ENCODE measurements around the gene LIPG. TPM values are rescaled to one million over a fixed set of nuclear protein-coding genes. Genes with fewer than 3 reads are reported as not detected.

Gene LIPG
- total RNA-seq, 2 donors from 2014 or later, result 2.8 to 30.5 TPM

DNA sequence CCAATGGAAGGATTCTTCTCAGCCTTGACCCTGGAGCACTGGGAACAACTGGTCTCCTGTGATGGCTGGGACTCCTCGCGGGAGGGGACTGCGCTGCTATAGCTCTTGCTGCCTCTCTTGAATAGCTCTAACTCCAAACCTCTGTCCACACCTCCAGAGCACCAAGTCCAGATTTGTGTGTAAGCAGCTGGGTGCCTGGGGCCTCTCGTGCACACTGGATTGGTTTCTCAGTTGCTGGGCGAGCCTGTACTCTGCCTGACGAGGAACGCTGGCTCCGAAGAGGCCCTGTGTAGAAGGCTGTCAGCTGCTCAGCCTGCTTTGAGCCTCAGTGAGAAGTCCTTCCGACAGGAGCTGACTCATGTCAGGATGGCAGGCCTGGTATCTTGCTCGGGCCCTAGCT lies 28.8 kb downstream of the LIPG start:
- TF ChIP-seq, protein P1, sequence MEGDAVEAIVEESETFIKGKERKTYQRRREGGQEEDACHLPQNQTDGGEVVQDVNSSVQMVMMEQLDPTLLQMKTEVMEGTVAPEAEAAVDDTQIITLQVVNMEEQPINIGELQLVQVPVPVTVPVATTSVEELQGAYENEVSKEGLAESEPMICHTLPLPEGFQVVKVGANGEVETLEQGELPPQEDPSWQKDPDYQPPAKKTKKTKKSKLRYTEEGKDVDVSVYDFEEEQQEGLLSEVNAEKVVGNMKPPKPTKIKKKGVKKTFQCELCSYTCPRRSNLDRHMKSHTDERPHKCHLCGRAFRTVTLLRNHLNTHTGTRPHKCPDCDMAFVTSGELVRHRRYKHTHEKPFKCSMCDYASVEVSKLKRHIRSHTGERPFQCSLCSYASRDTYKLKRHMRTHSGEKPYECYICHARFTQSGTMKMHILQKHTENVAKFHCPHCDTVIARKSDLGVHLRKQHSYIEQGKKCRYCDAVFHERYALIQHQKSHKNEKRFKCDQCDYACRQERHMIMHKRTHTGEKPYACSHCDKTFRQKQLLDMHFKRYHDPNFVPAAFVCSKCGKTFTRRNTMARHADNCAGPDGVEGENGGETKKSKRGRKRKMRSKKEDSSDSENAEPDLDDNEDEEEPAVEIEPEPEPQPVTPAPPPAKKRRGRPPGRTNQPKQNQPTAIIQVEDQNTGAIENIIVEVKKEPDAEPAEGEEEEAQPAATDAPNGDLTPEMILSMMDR (IDR thresholded peaks at IDR 0.05), result no peak
- Histone ChIP-seq H3K27ac (no peak overlapping the region), H3K4me1 (ENCODE audit: control insufficient read depth in 1 of 2, low read depth in 2 of 2) (no peaks in the 10 kb centered on the region), H3K4me3 (no peak overlapping the region), H3K27me3 (replicated peaks; ENCODE audit: insufficient read depth) (no peaks in the 10 kb centered on the region), H3K36me3 (no peaks in the 10 kb centered on the region), H3K9me3 (no peaks in the 10 kb centered on the region)
- DNase-seq (ENCODE audit: low spot score) (no peak), ATAC-seq (ENCODE audit: insufficient number of reproducible peaks, low FRiP score, low read depth) (no peak)

DNA sequence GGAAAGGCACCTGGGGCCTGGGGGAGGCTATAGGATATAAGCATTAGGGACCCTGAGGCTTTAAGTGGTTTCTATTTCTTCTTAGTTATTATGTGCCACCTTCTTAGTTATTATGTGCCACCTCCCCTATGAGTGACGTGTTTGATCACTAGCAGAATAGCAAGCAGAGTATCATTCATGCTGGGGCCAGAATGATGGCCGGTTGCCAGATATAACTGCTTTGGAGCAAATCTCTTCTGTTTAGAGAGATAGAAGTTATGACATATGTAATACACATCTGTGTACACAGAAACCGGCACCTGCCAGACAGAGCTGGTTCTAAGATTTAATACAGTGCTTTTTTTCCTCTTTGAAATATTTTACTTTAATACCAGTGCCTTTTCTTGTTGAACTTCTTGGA lies 29.4 kb downstream of the LIPG start:
- Histone ChIP-seq H3K4me3 (no peak overlapping the region), H3K27me3 (replicated peaks; ENCODE audit: insufficient read depth) (no peaks in the 10 kb centered on the region), H3K27ac (no peak overlapping the region), H3K9me3 (no peaks in the 10 kb centered on the region), H3K4me1 (ENCODE audit: control insufficient read depth in 1 of 2, low read depth in 2 of 2) (no peaks in the 10 kb centered on the region), H3K36me3 (no peaks in the 10 kb centered on the region)
- TF ChIP-seq, protein P1 (IDR thresholded peaks at IDR 0.05), result no peak
- ATAC-seq (ENCODE audit: insufficient number of reproducible peaks, low FRiP score, low read depth), result no peak
- DNase-seq (ENCODE audit: low spot score), result no peak

DNA sequence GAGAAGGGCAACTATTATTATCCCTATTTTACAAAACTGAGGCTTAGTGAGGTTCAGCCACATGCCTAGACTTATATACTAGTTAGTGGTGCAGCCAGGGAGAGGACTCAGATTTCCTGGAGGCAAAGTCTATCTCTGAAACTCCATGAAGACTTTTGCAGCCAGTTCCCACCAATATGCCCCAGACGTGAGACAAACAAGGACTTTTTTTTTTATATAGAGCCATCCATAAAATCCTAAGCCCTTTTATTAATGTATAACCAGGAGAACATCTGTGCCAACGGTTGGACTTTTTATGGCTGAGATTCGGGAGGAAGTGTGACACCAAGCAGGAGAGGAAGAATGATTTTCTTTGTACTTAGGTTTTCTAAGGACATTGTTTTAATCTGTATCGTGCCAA lies 29.9 kb downstream of the LIPG start:
- TF ChIP-seq, protein P1 (IDR thresholded peaks at IDR 0.05), result no peak
- H3K9me3 ChIP-seq, result no peaks in the 10 kb centered on the region
- H3K4me3 ChIP-seq, result no peak overlapping the region
- H3K27me3 ChIP-seq (replicated peaks; ENCODE audit: insufficient read depth), result no peaks in the 10 kb centered on the region
- no peaks in the 10 kb centered on the region for H3K36me3 ChIP-seq
- no peaks in the 10 kb centered on the region for H3K4me1 ChIP-seq (ENCODE audit: control insufficient read depth in 1 of 2, low read depth in 2 of 2)
- no peak overlapping the region for H3K27ac ChIP-seq
- ATAC-seq (ENCODE audit: insufficient number of reproducible peaks, low FRiP score, low read depth) (no peak), DNase-seq (ENCODE audit: low spot score) (no peak)

GRCh38 chr18:49596687-49597086 lies 34.8 kb downstream of the LIPG start:
- H3K9me3 ChIP-seq, result no peaks in the 10 kb centered on the region
- no peak for ATAC-seq (ENCODE audit: insufficient number of reproducible peaks, low FRiP score, low read depth)
- H3K4me3 ChIP-seq, result no peak overlapping the region
- TF ChIP-seq, protein P1 (IDR thresholded peaks at IDR 0.05), result no peak
- no peak overlapping the region for H3K27ac ChIP-seq
- no peaks in the 10 kb centered on the region for H3K36me3 ChIP-seq
- no peak for DNase-seq (ENCODE audit: low spot score)
- no peaks in the 10 kb centered on the region for H3K4me1 ChIP-seq (ENCODE audit: control insufficient read depth in 1 of 2, low read depth in 2 of 2)
- H3K27me3 ChIP-seq (replicated peaks; ENCODE audit: insufficient read depth), result no peaks in the 10 kb centered on the region

DNA sequence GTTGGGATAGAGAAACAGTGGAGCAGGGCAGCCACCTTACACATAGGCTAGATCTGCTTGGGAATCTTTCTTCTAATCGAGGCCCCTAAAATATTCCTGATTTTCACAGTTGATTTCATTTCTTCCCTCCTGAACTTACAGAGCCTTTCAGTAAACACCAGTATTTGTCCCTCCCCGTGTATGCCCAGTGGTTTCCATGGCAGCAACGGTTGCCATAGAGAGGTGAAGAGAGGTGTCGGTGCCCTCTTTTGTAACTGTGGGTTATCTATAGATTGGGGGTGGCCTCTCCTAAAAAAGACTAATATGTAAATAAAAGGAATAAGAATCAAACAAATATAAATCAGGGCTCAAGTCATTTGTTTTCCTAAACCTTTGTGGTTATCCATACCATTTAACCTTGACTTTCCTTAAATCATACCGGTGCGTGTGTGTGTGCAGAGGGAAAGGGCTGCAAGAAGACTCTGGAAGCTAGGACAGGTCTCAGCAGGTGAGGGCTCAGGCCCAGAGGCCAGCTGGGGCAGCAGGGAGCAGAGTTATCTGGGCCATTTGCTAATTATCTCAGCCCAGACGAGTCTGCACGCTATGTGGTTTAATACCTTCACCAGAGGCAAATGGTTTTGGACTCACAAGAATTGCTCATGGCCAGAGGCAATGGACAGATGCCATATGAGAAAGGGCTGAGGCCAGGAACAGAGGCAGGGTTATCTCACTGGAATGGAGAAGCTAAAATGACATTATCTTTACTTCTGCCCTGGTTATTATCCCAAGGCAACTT lies 35.5 kb downstream of the LIPG start:
- TF ChIP-seq, protein P1 (IDR thresholded peaks at IDR 0.05), result no peak
- Histone ChIP-seq H3K27ac (no peak overlapping the region), H3K4me1 (ENCODE audit: control insufficient read depth in 1 of 2, low read depth in 2 of 2) (no peaks in the 10 kb centered on the region), H3K36me3 (no peaks in the 10 kb centered on the region), H3K4me3 (no peak overlapping the region), H3K27me3 (replicated peaks; ENCODE audit: insufficient read depth) (no peaks in the 10 kb centered on the region), H3K9me3 (no peaks in the 10 kb centered on the region)
- DNase-seq (ENCODE audit: low spot score), result no peak
- no peak for ATAC-seq (ENCODE audit: insufficient number of reproducible peaks, low FRiP score, low read depth)

All from thoracic aorta (tissue), 2 donors.